ENCODE results near the gene P2RX1. TPM values are rescaled to one million over a fixed set of nuclear protein-coding genes. Genes with fewer than 3 reads are reported as not detected.
A peak's percentile ranks its signal among the peaks of the same experiment; 100 is the strongest.

P2RX1 gene
- polyA plus RNA-seq (2013, experiment 1 of 2): 0.15 TPM
- 0.20 TPM for polyA plus RNA-seq (2013, experiment 2 of 2)

- no peaks in the 10 kb centered on the region for H3K4me1 ChIP-seq (ENCODE audit: control insufficient read depth, insufficient read depth, low read length, poor library complexity, severe bottlenecking)
- no peak within 1 kb of the TSS for H3K4me3 ChIP-seq (ENCODE audit: extremely low read depth, insufficient read depth, low read length, poor library complexity, severe bottlenecking)
- no peaks in the 10 kb centered on the region for H3K9me3 ChIP-seq (ENCODE audit: control insufficient read depth, low read length)
- no peaks in the 10 kb centered on the region for H3K36me3 ChIP-seq (ENCODE audit: control insufficient read depth, insufficient read depth, low read length)
- 91 to 93% methylated on average over 19 to 28 of the region's 28 CpGs for WGBS, 2 experiments (ENCODE audit: insufficient coverage in 2 of 2)
- no peak within 1 kb of the TSS for H3K27ac ChIP-seq (ENCODE audit: low read depth, low read length, severe bottlenecking)
Measured at GRCh38 chr17:3915995-3916696, at the start of gene P2RX1. Gene P2RX1 (minus strand): TSS chr17:3916465. CDS start chr17:3916225, 240 bp downstream.

- WGBS, 2 experiments (ENCODE audit: insufficient coverage in 2 of 2): 7 to 15% methylated on average over 6 to 7 of the region's 17 CpGs
- H3K36me3 ChIP-seq (ENCODE audit: control insufficient read depth, insufficient read depth, low read length): no peaks in the 10 kb centered on the region
- H3K9me3 ChIP-seq (ENCODE audit: control insufficient read depth, low read length): no peaks in the 10 kb centered on the region
- H3K4me3 ChIP-seq (ENCODE audit: extremely low read depth, insufficient read depth, low read length, poor library complexity, severe bottlenecking): peak overlapping the region; percentile 32
- no peak overlapping the region for H3K27ac ChIP-seq (ENCODE audit: low read depth, low read length, severe bottlenecking)
- H3K4me1 ChIP-seq (ENCODE audit: control insufficient read depth, insufficient read depth, low read length, poor library complexity, severe bottlenecking): peaks cover 7% of the 10 kb centered on the region
Measured at GRCh38 chr17:3965118-3965800, 49.0 kb upstream of the P2RX1 start.

- 1 to 3% methylated on average over 64 to 72 of the region's 92 CpGs for WGBS, 2 experiments (ENCODE audit: insufficient coverage in 2 of 2)
- H3K27ac ChIP-seq (ENCODE audit: low read depth, low read length, severe bottlenecking): no peak within 1 kb of the TSS
- H3K4me1 ChIP-seq (ENCODE audit: control insufficient read depth, insufficient read depth, low read length, poor library complexity, severe bottlenecking): peaks cover 11% of the 10 kb centered on the region
- peak within 1 kb of the TSS; percentile 32 for H3K4me3 ChIP-seq (ENCODE audit: extremely low read depth, insufficient read depth, low read length, poor library complexity, severe bottlenecking)
- H3K36me3 ChIP-seq (ENCODE audit: control insufficient read depth, insufficient read depth, low read length): no peaks in the 10 kb centered on the region
- H3K9me3 ChIP-seq (ENCODE audit: control insufficient read depth, low read length): no peaks in the 10 kb centered on the region
Measured at GRCh38 chr17:3964203-3965117, 48.2 kb upstream of the P2RX1 start, which contains the start of gene ATP2A3. Gene ATP2A3 (minus strand): TSS chr17:3964437. CDS start chr17:3964291, 146 bp downstream.

- H3K27ac ChIP-seq (ENCODE audit: low read depth, low read length, severe bottlenecking): no peak overlapping the region
- peaks cover 15% of the 10 kb centered on the region for H3K4me1 ChIP-seq (ENCODE audit: control insufficient read depth, insufficient read depth, low read length, poor library complexity, severe bottlenecking)
- no peaks in the 10 kb centered on the region for H3K36me3 ChIP-seq (ENCODE audit: control insufficient read depth, insufficient read depth, low read length)
- WGBS, 2 experiments (ENCODE audit: insufficient coverage in 2 of 2): 9 to 11% methylated on average over 19 to 37 of the region's 64 CpGs
- H3K9me3 ChIP-seq (ENCODE audit: control insufficient read depth, low read length): no peaks in the 10 kb centered on the region
- H3K4me3 ChIP-seq (ENCODE audit: extremely low read depth, insufficient read depth, low read length, poor library complexity, severe bottlenecking): no peak overlapping the region
Measured at GRCh38 chr17:3963237-3964201, 47.3 kb upstream of the P2RX1 start.

GRCh38 chr17:3962965-3963236 lies 46.6 kb upstream of the P2RX1 start:
- Histone ChIP-seq H3K4me3 (ENCODE audit: extremely low read depth, insufficient read depth, low read length, poor library complexity, severe bottlenecking) (no peak overlapping the region), H3K27ac (ENCODE audit: low read depth, low read length, severe bottlenecking) (no peak overlapping the region), H3K9me3 (ENCODE audit: control insufficient read depth, low read length) (no peaks in the 10 kb centered on the region), H3K36me3 (ENCODE audit: control insufficient read depth, insufficient read depth, low read length) (no peaks in the 10 kb centered on the region), H3K4me1 (ENCODE audit: control insufficient read depth, insufficient read depth, low read length, poor library complexity, severe bottlenecking) (peaks cover 18% of the 10 kb centered on the region)

- Histone ChIP-seq H3K27ac (ENCODE audit: low read depth, low read length, severe bottlenecking) (no peak overlapping the region), H3K9me3 (ENCODE audit: control insufficient read depth, low read length) (no peaks in the 10 kb centered on the region)
- 87 to 88% methylated on average over 3 to 9 of the region's 11 CpGs for WGBS, 2 experiments (ENCODE audit: insufficient coverage in 2 of 2)
Measured at GRCh38 chr17:3962217-3962964, 46.1 kb upstream of the P2RX1 start.

GRCh38 chr17:3961564-3962047 lies 45.3 kb upstream of the P2RX1 start:
- WGBS, 2 experiments (ENCODE audit: insufficient coverage in 2 of 2): 79 to 90% methylated on average over 4 to 5 of the region's 5 CpGs
- peaks cover 22% of the 10 kb centered on the region for H3K4me1 ChIP-seq (ENCODE audit: control insufficient read depth, insufficient read depth, low read length, poor library complexity, severe bottlenecking)
- H3K9me3 ChIP-seq (ENCODE audit: control insufficient read depth, low read length): no peaks in the 10 kb centered on the region
- H3K36me3 ChIP-seq (ENCODE audit: control insufficient read depth, insufficient read depth, low read length): no peaks in the 10 kb centered on the region
- no peak overlapping the region for H3K4me3 ChIP-seq (ENCODE audit: extremely low read depth, insufficient read depth, low read length, poor library complexity, severe bottlenecking)
- no peak overlapping the region for H3K27ac ChIP-seq (ENCODE audit: low read depth, low read length, severe bottlenecking)

More at GRCh38 chr17:3962217-3962964, 46.1 kb upstream of the P2RX1 start:
- no peak overlapping the region for H3K4me3 ChIP-seq (ENCODE audit: extremely low read depth, insufficient read depth, low read length, poor library complexity, severe bottlenecking)
- H3K36me3 ChIP-seq (ENCODE audit: control insufficient read depth, insufficient read depth, low read length): no peaks in the 10 kb centered on the region
- H3K4me1 ChIP-seq (ENCODE audit: control insufficient read depth, insufficient read depth, low read length, poor library complexity, severe bottlenecking): peaks cover 21% of the 10 kb centered on the region

- Histone ChIP-seq H3K36me3 (ENCODE audit: control insufficient read depth, insufficient read depth, low read length) (no peaks in the 10 kb centered on the region), H3K4me3 (ENCODE audit: extremely low read depth, insufficient read depth, low read length, poor library complexity, severe bottlenecking) (no peak overlapping the region), H3K4me1 (ENCODE audit: control insufficient read depth, insufficient read depth, low read length, poor library complexity, severe bottlenecking) (peaks cover 24% of the 10 kb centered on the region), H3K27ac (ENCODE audit: low read depth, low read length, severe bottlenecking) (no peak overlapping the region), H3K9me3 (ENCODE audit: control insufficient read depth, low read length) (no peaks in the 10 kb centered on the region)
- WGBS, 2 experiments (ENCODE audit: insufficient coverage in 2 of 2): 85 to 92% methylated on average over 13 to 14 of the region's 14 CpGs
Measured at GRCh38 chr17:3960764-3961163, 44.5 kb upstream of the P2RX1 start.

GRCh38 chr17:3959921-3960601 lies 43.8 kb upstream of the P2RX1 start:
- Histone ChIP-seq H3K27ac (ENCODE audit: low read depth, low read length, severe bottlenecking) (no peak overlapping the region), H3K4me1 (ENCODE audit: control insufficient read depth, insufficient read depth, low read length, poor library complexity, severe bottlenecking) (peaks cover 21% of the 10 kb centered on the region)

More at GRCh38 chr17:3959921-3960601, 43.8 kb upstream of the P2RX1 start:
- no peaks in the 10 kb centered on the region for H3K36me3 ChIP-seq (ENCODE audit: control insufficient read depth, insufficient read depth, low read length)
- 91 to 96% methylated on average over 13 of the region's 14 CpGs for WGBS, 2 experiments (ENCODE audit: insufficient coverage in 2 of 2)
- H3K9me3 ChIP-seq (ENCODE audit: control insufficient read depth, low read length): no peaks in the 10 kb centered on the region
- no peak overlapping the region for H3K4me3 ChIP-seq (ENCODE audit: extremely low read depth, insufficient read depth, low read length, poor library complexity, severe bottlenecking)

Measured in mesodermal cell (in vitro differentiated cells).